HG02973 (cell line): ENCODE measurements around the gene KIR3DL2.
"Not testable (repeated sequence)": the region's sequence is repeated elsewhere in the genome, so short reads cannot be mapped to it uniquely, and the experiment has no call there.

Experiments
- ATAC-seq: cut with Tn5 transposase; IDR thresholded peaks from one replicate; pipeline ENCODE4 v1.9.1; 2021; ENCODE audit warnings: moderate library complexity; ENCODE audit not compliant: unreplicated experiment

KIR3DL2 gene

DNA sequence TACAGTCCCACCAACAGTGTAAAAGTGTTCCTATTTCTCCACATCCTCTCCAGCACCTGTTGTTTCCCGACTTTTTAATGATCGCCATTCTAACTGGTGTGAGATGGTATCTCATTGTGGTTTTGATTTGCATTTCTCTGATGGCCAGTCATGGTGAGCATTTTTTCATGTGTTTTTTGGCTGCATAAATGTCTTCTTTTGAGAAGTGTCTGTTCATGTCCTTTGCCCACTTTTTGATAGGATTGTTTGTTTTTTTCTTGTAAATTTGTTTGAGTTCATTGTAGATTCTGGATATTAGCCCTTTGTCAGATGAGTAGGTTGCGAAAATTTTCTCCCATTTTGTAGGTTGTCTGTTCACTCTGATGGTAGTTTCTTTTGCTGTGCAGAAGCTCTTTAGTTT lies 13.2 kb downstream of the KIR3DL2 start:
- not testable (repeated sequence) for ATAC-seq

DNA sequence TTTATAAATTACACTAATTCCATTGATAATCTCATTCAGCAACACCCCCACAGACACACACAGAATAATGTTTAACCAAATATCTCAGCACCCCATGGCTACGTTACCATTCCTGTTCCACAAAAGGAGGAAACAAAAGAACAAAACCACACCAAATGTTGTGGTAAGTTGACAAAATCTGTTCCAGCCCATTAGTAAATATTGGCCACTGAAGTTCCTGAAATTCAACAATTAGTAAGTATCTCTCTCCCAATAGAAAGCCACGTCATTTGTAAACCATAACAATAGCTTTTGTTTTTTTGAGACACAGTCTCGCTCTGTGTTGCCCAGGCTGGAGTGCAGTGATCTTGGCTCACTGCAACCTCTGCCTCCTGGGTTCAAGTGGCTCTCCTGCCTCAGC lies 21.5 kb downstream of the KIR3DL2 start:
- ATAC-seq = no peak

DNA sequence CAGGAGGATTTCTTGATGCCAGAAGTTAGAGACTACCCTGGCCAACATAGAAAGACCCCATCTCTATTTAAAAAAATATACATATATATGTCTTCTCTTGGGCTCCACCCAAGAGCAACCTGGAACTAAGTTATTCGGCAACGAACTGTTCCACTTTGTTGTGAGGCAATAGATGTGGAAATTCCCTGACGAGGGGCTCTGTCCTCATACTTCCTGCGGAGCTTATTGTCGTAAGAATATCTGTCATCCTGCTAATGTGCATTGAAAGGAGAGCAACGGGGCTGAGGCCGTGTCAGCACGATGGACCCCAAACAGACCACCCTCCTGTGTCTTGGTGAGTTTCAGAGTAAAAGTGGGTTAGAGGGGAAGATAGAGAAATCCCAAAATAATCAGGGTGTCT lies 23.7 kb downstream of the KIR3DL2 start, which contains the start of gene FCAR:
TSS of gene FCAR (plus strand) at position 246 of the 400 bp plus-strand sequence. CDS start at position 301, 55 bp downstream.
- no peak for ATAC-seq

DNA sequence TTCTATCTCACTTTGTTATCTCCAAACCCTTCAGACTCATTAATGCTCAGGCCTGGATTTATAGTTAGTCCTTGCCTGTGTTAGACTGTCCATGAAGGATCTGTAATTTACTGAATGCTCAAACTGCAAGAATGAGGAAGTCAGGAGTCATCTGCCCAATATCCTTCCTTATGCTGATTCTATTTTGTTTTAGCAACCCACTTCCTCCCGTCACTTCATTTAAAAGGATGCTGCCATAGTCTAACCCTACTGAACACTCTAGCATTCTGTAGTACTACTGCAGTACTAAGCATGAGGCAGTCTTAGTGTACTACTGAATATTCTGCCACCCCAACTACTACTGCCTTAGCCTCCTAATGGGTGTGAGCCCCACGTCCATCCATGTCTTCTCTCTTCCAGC lies 25.3 kb downstream of the KIR3DL2 start:
- ATAC-seq = no peak

DNA sequence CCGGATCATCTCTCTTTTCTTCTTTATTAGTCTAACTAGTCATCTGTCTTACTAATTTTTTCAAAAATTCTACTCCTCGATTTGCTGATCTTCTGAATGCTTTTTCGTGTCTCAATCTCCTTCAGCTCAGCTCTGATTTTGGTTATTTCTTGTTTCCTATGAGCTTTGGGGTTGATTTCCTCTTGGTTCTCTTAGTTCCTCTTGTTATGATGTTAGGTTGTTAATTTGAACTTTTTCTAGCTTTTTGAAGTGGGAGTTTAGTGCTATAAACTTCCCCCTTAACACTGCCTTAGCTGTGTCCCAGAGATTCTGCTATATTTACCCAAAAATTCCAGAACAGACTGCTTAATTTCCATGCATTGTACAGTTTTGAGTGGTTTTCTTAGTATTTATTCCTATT lies 27.2 kb downstream of the KIR3DL2 start:
- no peak for ATAC-seq

DNA sequence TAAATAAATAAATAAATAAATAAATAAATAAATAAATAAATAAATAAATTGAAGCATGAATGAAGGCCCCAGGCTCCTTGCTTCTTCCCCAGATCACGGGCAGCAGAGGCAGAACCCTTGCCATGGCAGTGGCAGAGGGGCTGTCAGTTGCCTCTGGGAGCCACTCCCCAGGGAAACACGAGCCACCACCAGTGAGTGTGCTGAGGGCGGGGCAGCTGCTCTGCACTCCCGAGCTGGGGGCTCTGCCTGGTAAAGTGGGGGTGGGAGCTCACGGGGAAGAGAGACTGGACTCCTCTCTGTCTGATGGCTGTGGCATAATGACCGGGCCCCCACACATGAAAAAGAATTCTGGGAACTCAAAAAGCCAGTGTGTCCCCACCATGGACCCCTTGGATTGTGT lies 31.6 kb downstream of the KIR3DL2 start:
- ATAC-seq = no peak

DNA sequence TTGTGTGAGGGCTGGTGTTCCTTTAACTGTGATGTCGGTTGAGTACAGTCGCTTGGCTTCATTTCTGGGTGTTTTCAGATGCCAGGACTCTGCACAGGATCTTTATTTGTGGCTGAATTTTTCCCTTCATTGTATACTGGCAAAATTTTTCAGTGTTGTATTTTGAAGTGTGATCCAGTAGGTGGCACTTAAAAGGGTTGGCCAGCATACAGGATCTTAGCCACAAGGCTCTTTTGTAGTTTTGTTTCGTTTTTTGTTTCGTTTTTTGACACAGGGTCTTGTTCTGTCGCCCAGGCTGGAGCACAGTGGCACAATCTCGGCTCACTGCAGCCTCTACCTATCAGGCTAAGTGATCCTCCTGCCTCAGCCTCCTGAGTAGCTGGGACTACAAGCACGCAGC lies 32.5 kb downstream of the KIR3DL2 start:
- ATAC-seq = no peak

DNA sequence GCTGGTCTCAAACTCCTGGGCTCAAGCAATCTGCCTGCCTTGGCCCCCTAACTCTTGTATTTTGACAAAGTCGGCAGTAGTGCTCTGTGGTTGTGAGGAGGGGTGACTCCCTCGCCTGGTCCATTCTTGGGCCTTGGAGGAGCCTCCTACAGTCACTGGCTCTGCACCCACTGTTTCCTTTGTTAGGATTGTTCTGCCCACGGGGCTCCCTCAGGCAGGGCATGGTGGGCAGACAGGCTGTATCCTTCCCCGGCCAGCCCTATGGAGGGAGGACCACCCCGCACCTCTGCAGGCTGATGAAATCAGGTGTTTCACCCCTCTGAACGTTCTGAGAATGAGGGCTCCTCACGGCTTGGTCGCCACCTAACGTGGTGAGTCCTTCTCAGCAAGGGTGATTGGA lies 33.0 kb downstream of the KIR3DL2 start:
- ATAC-seq = no peak

DNA sequence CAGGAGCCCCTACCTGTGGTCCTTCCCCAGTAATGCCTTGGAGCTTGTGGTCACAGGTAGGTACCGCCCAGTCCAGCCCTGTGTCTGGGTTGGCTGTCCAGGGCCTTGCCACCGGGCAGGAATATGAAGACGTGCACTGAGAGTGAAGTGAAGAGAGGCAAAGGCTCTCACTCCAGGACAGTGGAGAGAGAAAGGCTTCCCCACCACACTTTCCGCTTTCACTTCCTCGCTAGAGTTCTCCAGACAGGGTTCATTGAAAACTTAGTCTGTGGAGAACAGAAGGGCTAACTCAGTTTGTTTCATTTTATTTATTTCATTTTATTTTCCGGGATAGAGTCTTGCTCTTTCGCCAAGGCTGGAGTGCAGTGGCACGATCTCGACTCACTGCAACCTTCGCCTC lies 38.0 kb downstream of the KIR3DL2 start:
- no peak for ATAC-seq

DNA sequence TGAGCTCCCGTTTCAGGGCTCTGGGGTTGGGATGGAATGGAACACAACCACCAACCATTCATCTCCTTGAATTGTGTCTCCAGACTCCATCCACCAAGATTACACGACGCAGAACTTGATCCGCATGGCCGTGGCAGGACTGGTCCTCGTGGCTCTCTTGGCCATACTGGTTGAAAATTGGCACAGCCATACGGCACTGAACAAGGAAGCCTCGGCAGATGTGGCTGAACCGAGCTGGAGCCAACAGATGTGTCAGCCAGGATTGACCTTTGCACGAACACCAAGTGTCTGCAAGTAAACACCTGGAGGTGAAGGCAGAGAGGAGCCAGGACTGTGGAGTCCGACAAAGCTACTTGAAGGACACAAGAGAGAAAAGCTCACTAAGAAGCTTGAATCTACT lies 39.3 kb downstream of the KIR3DL2 start:
- no peak for ATAC-seq

DNA sequence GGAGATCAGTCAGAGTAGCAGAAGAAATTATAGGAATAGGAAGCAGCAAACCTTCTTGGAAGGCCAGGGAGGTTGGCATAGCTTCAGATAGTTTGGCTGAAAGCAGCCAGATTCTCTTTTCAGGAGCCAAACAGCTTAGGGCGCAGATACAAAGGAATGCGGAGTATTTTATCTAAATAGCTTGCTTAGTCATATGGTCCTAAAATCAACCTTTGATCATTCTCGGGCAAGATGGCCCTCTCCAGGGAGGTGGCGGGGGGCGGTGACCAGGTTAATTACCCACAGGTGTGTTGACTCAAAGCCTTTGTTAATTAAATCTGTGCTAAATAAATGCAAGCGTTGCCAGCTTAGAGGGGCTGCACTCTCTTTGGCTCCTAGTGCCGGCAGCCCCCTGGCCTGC lies 43.2 kb downstream of the KIR3DL2 start:
- no peak for ATAC-seq

DNA sequence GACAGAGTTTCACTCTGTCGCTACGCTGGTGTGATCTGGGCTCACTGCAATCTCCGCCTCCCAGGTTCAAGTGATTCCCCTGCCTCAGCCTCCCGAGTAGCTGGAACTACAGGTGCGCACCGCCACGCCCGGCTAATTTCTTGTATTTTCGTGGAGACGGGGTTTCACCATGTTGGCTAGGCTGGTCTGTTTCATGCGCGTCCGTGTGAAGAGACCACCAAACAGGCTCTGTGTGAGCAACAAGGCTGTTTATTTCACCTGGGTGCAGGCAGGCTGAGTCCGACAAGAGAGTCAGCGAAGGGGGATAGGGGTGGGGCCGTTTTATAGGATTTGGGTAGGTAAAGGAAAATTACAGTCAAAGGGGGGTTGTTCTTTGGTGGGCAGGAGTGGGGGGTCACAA lies 43.9 kb downstream of the KIR3DL2 start:
- ATAC-seq = not testable (repeated sequence)

DNA sequence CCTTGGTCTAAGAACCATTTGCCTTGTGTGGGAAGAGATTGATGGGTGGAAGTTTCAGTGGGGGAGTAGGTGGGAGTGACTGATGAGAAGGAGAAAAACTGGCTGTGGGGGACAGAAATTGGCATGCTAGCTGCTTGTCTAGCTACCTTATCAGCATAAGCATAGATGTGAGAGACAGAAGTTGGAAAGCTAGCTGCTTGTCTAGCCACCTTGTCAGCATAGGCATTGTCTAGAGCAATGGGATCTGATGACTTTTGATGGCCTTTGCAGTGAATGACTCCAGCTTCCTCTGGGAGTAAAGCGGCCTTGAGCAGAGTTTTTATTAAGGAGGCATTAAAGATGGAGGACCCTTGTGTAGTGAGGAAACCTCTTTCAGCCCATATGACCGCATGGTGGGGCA lies 45.8 kb downstream of the KIR3DL2 start:
- ATAC-seq = no peak

DNA sequence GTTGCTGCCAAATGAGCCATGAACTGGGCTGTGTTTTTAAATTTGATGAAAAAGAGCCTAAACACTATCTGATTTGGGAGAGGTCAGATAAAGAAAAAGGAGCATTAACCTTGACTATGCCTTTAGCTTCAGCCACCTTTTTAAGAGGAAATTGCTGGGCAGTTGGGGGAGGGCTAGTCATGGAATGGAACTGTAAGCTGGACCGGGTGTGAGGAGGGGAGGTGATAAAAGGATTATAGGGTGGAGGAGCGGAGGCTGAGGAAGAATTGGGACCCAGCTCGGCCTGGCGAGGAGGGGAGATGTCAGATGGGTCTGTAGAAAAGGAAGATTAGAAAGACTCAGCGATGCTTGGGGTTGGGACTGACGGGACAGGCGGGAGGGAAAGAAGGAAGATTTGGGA lies 48.4 kb downstream of the KIR3DL2 start:
- ATAC-seq = not testable (repeated sequence)

DNA sequence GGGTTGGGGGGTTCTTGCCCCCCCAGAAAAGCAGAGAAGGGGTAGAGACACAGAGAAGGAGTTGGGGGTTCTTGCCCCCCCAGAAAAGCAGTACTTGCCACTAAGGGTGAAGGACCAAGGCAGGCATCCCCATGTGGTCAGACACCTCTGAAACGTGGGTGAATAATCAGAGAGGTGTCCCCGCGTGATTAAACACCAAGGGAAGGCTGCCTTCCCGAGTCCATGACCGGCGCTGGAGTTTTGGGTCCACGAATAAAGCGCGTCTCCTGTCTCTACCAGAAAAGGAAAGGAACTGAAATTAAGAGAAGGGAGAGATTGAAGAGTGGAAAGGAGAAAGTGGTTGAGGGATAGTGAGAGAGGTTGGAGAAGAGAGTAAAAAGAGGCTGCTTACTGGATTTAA lies 49.4 kb downstream of the KIR3DL2 start:
- ATAC-seq = not testable (repeated sequence)

DNA sequence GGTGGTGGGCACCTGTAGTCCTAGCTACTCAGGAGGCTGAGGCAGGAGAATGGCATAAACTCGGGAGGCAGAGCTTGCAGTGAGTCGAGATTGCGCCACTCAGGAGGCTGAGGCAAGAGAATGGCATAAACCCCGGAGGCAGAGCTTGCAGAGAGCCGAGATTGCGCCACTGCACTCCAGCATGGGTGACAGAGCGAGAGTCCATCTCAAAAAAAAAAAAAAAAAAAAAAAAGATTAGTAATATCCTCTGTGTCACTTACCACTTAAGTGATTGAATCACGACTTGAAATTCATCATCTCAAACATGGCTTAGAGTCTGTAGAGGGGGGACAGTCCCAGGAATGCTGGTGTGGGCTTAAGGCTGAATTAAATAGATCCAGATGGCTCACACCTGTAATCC lies 50.9 kb downstream of the KIR3DL2 start:
- ATAC-seq = not testable (repeated sequence)

DNA sequence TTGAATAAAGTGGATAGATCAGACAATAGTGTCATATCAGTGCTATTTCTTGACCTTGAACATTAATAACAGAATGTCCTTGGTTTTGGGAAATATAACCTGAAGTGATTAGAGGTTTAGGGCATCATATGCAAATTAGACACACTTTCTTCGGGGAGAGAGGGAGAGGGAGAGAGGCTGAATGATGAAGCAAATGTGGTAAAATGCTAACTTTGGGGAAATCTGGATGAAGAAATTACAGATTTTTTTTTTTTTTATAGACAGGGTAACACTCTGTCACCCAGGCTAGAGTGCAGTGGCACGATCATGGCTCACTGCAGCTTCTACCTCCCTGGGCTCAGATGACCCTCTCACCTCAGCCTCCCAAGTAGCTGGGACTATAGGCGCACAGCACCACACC lies 51.8 kb downstream of the KIR3DL2 start:
- no peak for ATAC-seq

DNA sequence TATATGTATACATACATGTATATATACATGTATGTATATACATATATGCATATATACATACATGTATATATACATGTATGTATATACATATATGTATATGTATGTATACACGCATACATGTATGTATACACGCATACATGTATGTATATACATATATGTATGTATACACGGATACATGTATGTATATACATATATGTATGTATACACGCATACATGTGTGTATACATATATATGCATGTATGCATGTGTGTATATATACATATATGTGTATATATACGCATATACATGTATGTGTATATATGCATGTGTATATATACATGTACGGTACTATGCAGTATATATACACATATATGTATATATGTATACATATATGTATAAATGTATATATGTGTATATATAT lies 53.1 kb downstream of the KIR3DL2 start:
- ATAC-seq = no peak

DNA sequence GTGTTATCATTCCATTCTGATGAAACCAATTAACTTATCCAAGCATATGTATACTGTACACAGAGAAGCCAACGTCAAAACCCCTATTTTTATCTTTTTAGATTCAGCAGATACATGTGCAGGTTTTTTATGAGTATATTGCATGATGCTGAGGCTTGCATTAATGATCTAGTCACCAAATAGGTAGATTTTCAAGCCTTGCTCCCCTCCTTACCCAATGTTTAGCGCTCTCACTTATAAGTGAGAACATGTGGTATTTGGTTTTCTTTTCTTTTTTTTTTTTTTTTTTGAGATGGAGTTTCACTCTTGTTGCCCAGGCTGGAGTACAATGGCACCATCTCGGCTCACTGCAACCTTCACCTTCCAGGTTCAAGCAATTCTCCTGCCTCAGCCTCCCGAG lies 54.0 kb downstream of the KIR3DL2 start:
- not testable (repeated sequence) for ATAC-seq

DNA sequence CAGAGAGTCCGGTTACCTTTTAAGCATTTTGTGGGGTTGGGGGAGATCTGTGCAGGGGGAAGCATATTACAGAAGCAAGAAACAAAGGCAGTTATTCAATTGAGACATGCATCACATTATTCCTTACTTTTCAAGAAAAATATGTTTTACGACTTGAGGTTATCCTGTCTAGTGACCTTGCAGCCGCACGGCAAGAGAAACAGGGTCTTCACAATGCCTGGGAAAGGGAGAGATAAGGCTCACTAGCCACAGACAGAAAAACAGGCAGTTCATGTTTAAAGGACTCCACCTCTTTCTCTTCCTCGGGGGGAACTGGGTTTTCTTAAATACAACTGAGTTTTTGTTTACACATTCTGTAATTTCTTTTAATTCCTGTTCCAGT lies 55.2 kb downstream of the KIR3DL2 start:
- no peak for ATAC-seq

DNA sequence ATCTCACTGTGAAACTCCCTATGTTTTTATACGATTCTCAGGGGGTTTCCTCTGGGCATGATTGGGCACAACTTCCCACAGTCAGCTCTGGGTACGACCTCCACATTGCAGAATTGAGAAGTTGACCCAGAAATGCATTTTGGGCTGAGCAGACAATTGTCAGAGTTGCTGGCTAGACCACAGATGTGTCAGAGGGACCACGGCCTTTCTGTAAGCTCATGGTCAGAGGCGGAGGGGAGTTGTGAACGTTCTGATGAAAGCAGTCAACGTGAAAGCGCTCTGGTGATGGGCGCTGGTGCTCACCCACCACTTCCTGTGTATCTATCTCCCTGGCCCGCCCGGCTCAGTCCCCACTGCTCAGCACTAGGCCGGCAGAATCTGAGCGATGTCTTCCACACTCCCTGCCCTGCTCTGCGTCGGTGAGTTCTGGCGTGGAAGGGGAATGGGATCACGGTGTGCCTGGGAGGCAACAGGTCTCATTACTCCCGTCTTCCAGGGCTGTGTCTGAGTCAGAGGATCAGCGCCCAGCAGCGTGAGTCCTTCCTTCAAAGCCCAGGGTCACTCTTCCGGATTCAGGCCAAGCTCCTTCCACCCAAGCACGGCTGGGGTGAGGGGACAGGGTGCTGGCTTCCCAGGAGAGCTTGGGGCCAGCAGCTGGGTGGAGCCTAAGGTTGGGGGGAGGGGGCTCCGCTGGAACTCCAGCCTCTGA lies 55.7 kb downstream of the KIR3DL2 start, which contains the start of gene NCR1:
TSS of gene NCR1 (plus strand) at position 346 of the 709 bp plus-strand sequence. CDS start at position 386, 40 bp downstream.
- ATAC-seq = no peak

DNA sequence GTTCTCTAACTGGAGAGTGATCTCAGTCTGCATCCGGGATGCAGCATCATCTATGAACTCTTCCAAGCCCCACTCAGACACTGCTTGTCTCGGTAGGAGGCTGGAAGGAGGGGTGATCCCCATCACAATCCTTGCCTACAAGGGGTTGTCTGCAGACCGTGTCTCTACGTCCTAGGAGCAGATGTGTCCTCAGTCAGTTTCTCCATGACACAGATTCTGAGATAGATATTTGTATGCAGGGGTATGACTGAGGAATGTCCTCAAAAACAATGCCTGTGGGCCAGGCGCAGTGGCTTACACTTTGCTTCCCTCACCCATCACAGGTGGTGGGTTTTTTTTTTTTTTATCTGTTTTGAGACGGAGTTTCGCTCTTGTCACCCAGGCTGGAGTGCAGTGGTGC lies 56.6 kb downstream of the KIR3DL2 start:
- ATAC-seq = no peak

DNA sequence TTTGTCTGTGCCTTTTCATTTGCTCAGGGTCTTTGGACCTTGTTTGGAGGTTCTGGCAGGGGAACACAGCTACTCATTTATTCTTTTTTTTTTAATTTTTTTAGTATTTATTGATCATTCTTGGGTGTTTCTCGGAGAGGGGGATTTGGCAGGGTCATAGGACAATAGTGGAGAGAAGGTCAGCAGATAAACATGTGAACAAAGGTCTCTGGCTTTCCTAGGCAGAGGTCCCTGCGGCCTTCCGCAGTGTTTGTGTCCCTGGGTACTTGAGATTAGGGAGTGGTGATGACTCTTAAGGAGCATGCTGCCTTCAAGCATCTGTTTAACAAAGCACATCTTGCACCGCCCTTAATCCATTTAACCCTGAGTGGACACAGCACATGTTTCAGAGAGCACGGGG lies 57.7 kb downstream of the KIR3DL2 start:
- not testable (repeated sequence) for ATAC-seq
